Osteoblast (primary cell): ENCODE data around the gene PARK7. TPM values are rescaled to one million over a fixed set of nuclear protein-coding genes. Genes with fewer than 3 reads are reported as not detected.
"Not testable (repeated sequence)": the region's sequence is repeated elsewhere in the genome, so short reads cannot be mapped to it uniquely, and the experiment has no call there.

Experiments used
- DNase-seq: peaks from one replicate; pipeline ENCODE4 v3.0.0; 2011; ENCODE audit warnings: low spot score, mixed read lengths; ENCODE audit not compliant: insufficient read length; ENCODE audit errors: missing footprints
- H2AFZ ChIP-seq: 2 replicates; pipeline ENCODE4 v1.6.0; 2011; ENCODE audit warnings: mild to moderate bottlenecking, low read length
- H3K27ac ChIP-seq: 2 replicates; pipeline ENCODE4 v1.5.1; 2011; ENCODE audit warnings: mild to moderate bottlenecking, low read depth, low read length, moderate library complexity
- H3K27me3 ChIP-seq: 2 replicates; pipeline ENCODE4 v1.6.0; 2012; ENCODE audit warnings: mild to moderate bottlenecking, control low read depth, inconsistent platforms, low read length, moderate library complexity; ENCODE audit not compliant: insufficient read depth
- H3K36me3 ChIP-seq: 2 replicates; pipeline ENCODE4 v1.5.1; 2011; ENCODE audit warnings: mild to moderate bottlenecking, low read length, control low read depth, moderate library complexity; ENCODE audit not compliant: insufficient read depth
- H3K4me1 ChIP-seq: 2 replicates; pipeline ENCODE4 v1.5.1; 2011; ENCODE audit warnings: mild to moderate bottlenecking, low read length, control low read depth, moderate library complexity; ENCODE audit not compliant: insufficient read depth
- H3K4me2 ChIP-seq: 2 replicates; pipeline ENCODE4 v1.6.0; 2011; ENCODE audit warnings: mild to moderate bottlenecking, low read length; ENCODE audit not compliant: insufficient read depth
- H3K4me3 ChIP-seq: fragments of 200-600 bp; sonication (generic); 3 replicates; pipeline ENCODE4 v1.5.1; 2012; ENCODE audit warnings: mild to moderate bottlenecking, low read length, inconsistent platforms; ENCODE audit not compliant: insufficient read depth
- H3K79me2 ChIP-seq: 2 replicates; pipeline ENCODE4 v1.6.0; 2012; ENCODE audit warnings: mild to moderate bottlenecking, low read length, control low read depth, inconsistent platforms; ENCODE audit not compliant: insufficient read depth
- H3K9me3 ChIP-seq: 2 replicates; pipeline ENCODE4 v1.5.1; 2011; ENCODE audit warnings: low read depth, low read length, control low read depth
- H4K20me1 ChIP-seq: 2 replicates; pipeline ENCODE4 v1.6.0; 2012; ENCODE audit warnings: mild to moderate bottlenecking, low read length, control low read depth; ENCODE audit not compliant: insufficient read depth
- CTCF ChIP-seq: IDR thresholded peaks from 2 replicates; pipeline ENCODE4 v1.5.1; 2011; ENCODE audit warnings: mild to moderate bottlenecking, low read depth, low read length, moderate library complexity; ENCODE audit errors: extremely low read depth
- total RNA-seq: library from RNA; depleted of rRNA; stranded (reverse); fragments of >200 nt; gene quantifications from 2 replicates; pipeline ENCODE4 v1.2.3, GENCODE V29; 2012

The PARK7 gene
- total RNA-seq, 1 donor = 168 TPM

- no peaks in the 10 kb centered on the region for H3K36me3 ChIP-seq
Observed at GRCh38 chr1:7921796-7922195, 39.7 kb upstream of the PARK7 start.

GRCh38 chr1:7922301-7922700 is 39.2 kb upstream of the PARK7 start:
- H3K4me1 ChIP-seq = peaks cover 17% of the 10 kb centered on the region
- no peaks in the 10 kb centered on the region for H4K20me1 ChIP-seq
- no peak for TF ChIP-seq CTCF
- no peaks in the 10 kb centered on the region for H3K79me2 ChIP-seq
- no peak for DNase-seq
- H2AFZ ChIP-seq = peak overlapping the region; percentile 69
- H3K27ac ChIP-seq = peak overlapping the region; percentile 94
- peak overlapping the region; percentile 77 for H3K4me2 ChIP-seq
- peak overlapping the region; percentile 61 for H3K4me3 ChIP-seq
- H3K9me3 ChIP-seq = no peaks in the 10 kb centered on the region
- peaks cover 8% of the 10 kb centered on the region for H3K27me3 ChIP-seq
- no peaks in the 10 kb centered on the region for H3K36me3 ChIP-seq

More at GRCh38 chr1:7921796-7922195, 39.7 kb upstream of the PARK7 start:
- H3K4me1 ChIP-seq = peaks cover 17% of the 10 kb centered on the region
- DNase-seq = peak; percentile 93
- no peaks in the 10 kb centered on the region for H3K9me3 ChIP-seq
- H3K4me2 ChIP-seq = peak overlapping the region; percentile 77
- no peaks in the 10 kb centered on the region for H4K20me1 ChIP-seq
- peak overlapping the region; percentile 69 for H2AFZ ChIP-seq
- H3K79me2 ChIP-seq = no peaks in the 10 kb centered on the region
- peak overlapping the region; percentile 61 for H3K4me3 ChIP-seq
- no peak for TF ChIP-seq CTCF
- peak overlapping the region; percentile 94 for H3K27ac ChIP-seq
- peaks cover 6% of the 10 kb centered on the region for H3K27me3 ChIP-seq

- peaks cover 22% of the 10 kb centered on the region for H3K27me3 ChIP-seq
- H4K20me1 ChIP-seq, H3K4me1 ChIP-seq, H3K4me2 ChIP-seq, H3K36me3 ChIP-seq, H2AFZ ChIP-seq, H3K9me3 ChIP-seq, H3K4me3 ChIP-seq, H3K79me2 ChIP-seq, DNase-seq, H3K27ac ChIP-seq: not testable (repeated sequence)
Observed at GRCh38 chr1:7927061-7927460, 34.5 kb upstream of the PARK7 start.

GRCh38 chr1:7928247-7928646 is 33.3 kb upstream of the PARK7 start:
- H3K4me3 ChIP-seq = no peak overlapping the region
- H3K27me3 ChIP-seq = peaks cover 29% of the 10 kb centered on the region
- H3K4me2 ChIP-seq = no peak overlapping the region
- DNase-seq = no peak
- H4K20me1 ChIP-seq = no peaks in the 10 kb centered on the region
- H3K4me1 ChIP-seq = no peaks in the 10 kb centered on the region
- H3K9me3 ChIP-seq = no peaks in the 10 kb centered on the region
- no peak for TF ChIP-seq CTCF
- H3K79me2 ChIP-seq = no peaks in the 10 kb centered on the region
- no peak overlapping the region for H2AFZ ChIP-seq
- H3K27ac ChIP-seq = no peak overlapping the region
- H3K36me3 ChIP-seq = no peaks in the 10 kb centered on the region

- H3K27ac ChIP-seq = no peak overlapping the region
- H3K4me3 ChIP-seq = no peak overlapping the region
- DNase-seq = no peak
- no peaks in the 10 kb centered on the region for H3K9me3 ChIP-seq
- H3K4me2 ChIP-seq = no peak overlapping the region
- no peaks in the 10 kb centered on the region for H3K4me1 ChIP-seq
- peaks cover 29% of the 10 kb centered on the region for H3K27me3 ChIP-seq
- no peak for TF ChIP-seq CTCF
- H3K36me3 ChIP-seq = no peaks in the 10 kb centered on the region
- peak overlapping the region; percentile 60 for H2AFZ ChIP-seq
- no peaks in the 10 kb centered on the region for H3K79me2 ChIP-seq
- no peaks in the 10 kb centered on the region for H4K20me1 ChIP-seq
Observed at GRCh38 chr1:7929637-7930036, 31.9 kb upstream of the PARK7 start.
